ENCODE results near the gene EIF3I. TPM values are rescaled to one million over a fixed set of nuclear protein-coding genes. Genes with fewer than 3 reads are reported as not detected.

The EIF3I gene
- 180 TPM for polyA plus RNA-seq (2013)

DNA sequence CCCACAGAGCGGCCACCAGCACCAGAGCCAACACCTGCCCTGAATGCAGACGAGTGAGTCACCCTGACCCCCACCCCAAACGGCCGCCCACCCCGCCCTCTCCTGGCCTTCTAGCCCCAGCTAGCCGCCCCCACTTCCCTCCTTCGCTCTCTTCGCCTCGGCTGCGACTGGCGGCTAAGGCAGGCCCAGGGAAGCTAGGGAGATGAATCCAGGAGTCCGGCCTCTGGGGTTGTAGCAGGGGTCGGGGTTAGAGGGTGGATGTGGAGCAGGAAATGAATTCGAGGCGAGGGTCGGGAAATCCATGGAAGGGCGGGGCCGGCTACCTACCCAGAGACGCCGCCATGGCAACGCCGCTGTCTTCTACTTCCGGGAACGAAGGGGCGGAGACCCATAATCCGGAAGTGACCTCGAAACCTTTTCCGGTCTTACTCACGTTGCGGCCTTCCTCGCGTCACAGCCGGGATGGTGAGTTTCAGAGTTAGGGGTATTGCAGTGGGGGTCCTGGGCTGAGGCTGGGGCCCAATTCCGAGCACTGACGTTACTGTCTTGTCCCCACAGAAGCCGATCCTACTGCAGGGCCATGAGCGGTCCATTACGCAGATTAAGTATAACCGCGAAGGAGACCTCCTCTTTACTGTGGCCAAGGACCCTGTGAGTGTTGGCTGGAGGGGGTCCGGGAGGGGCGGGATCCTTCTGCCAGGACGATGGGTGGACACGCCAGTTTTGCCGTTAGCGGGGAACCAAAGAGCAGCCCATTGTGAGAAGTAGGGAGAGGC lies at the start of gene EIF3I, which contains the start of gene TMEM234:
Gene EIF3I (plus strand): TSS at position 428 of the 776 bp plus-strand sequence. CDS start 35 bp downstream, at position 463.
Gene TMEM234 (minus strand): TSS at position 374 of the 776 bp plus-strand sequence. CDS start 31 bp downstream, at position 343.
- H3K4me3 ChIP-seq (ENCODE audit: control insufficient read depth in 1 of 7, extremely low read depth in 1 of 7, insufficient read depth in 4 of 7, low read depth in 2 of 7, low read length in 6 of 7), result peak within 1 kb of the TSS; percentile 65 to 97 (median 85)
- ChIA-PET CTCF (interaction anchor here (0.6 to 3.0 kb wide), 5 partner anchors 14 to 666 kb away, joined by 3 to 15 read pairs (median 3); no protein-coding TSS in a partner anchor), POLR2A (interaction anchor here (0.6 to 1.0 kb wide), 3 partner anchors 9 to 10 kb away, joined by 3 to 6 read pairs (median 3); no protein-coding TSS in a partner anchor)
- no peaks in the 10 kb centered on the region for H3K9me3 ChIP-seq (ENCODE audit: control extremely low read depth in 1 of 5, control insufficient read depth in 4 of 5, insufficient read depth in 2 of 5, low read depth in 1 of 5, low read length in 4 of 5)
- peak within 1 kb of the TSS; percentile 99 to 100 for H3K27ac ChIP-seq (ENCODE audit: insufficient read depth in 1 of 2, low read depth in 1 of 2, low read length in 2 of 2, poor library complexity in 1 of 2, severe bottlenecking in 2 of 2)
- H3K36me3 ChIP-seq (ENCODE audit: control insufficient read depth in 4 of 4, insufficient read depth in 4 of 4, low read length in 3 of 4), result peaks cover 7 to 38% (median 15%) of the 10 kb centered on the region in 4 experiments
- H3K27me3 ChIP-seq (replicated peaks in 2 of 5; ENCODE audit: control insufficient read depth in 4 of 5, insufficient read depth in 5 of 5, low read length in 4 of 5), result no peaks in the 10 kb centered on the region
- peaks cover 3 to 29% (median 22%) of the 10 kb centered on the region in 4 experiments for H3K4me1 ChIP-seq (ENCODE audit: control extremely low read depth in 1 of 4, control insufficient read depth in 4 of 4, insufficient read depth in 4 of 4, low read length in 3 of 4)
- WGBS (ENCODE audit: insufficient coverage), result 0% methylated on average over 25 of the region's 46 CpGs
- DNase-seq, result peak; percentile 96 to 97 (median 97)

DNA sequence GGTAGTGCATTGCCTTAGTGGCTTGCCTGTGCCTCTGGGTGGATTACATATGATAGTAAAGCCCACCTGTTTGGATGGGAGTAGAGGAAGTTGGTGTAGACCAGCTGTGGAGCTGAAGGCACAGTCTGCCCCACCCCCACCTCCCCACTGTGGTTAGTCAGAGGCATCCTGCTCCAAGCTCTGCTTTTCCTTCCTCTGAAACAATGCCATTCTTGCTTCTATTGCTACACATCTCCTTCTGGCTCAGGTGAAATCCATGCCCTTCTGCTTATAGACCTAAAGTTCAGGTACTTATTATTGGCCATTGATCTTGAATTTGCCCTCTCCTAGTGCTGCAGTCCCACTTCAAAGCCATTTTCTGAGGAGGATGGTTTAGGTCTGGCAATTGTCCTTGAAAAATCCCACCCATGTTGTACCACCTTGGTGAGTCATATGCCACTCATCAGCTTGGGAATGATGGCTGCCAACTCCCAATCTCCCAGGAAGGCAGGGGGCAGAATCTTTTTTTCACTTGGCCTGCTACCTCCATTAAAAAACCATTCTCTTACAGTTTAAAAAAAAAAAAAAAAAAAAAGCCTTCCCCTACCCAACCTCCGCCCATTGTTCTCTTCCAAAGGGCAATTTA lies 49.5 kb upstream of the EIF3I start:
- H3K36me3 ChIP-seq (ENCODE audit: control insufficient read depth in 4 of 4, insufficient read depth in 4 of 4, low read length in 3 of 4), result peaks cover 13 to 72% (median 38%) of the 10 kb centered on the region in 4 experiments
- H3K9me3 ChIP-seq (ENCODE audit: control extremely low read depth in 1 of 5, control insufficient read depth in 4 of 5, insufficient read depth in 2 of 5, low read depth in 1 of 5, low read length in 4 of 5), result no peaks in the 10 kb centered on the region
- peaks cover 7 to 15% (median 9%) of the 10 kb centered on the region in 4 experiments for H3K4me1 ChIP-seq (ENCODE audit: control extremely low read depth in 1 of 4, control insufficient read depth in 4 of 4, insufficient read depth in 4 of 4, low read length in 3 of 4)
- no peak overlapping the region for H3K4me3 ChIP-seq (ENCODE audit: control insufficient read depth in 1 of 7, extremely low read depth in 1 of 7, insufficient read depth in 4 of 7, low read depth in 2 of 7, low read length in 6 of 7)
- no CpG with 5 or more reads among the region's 1 CpG for WGBS (ENCODE audit: insufficient coverage)
- no peak overlapping the region for H3K27ac ChIP-seq (ENCODE audit: insufficient read depth in 1 of 2, low read depth in 1 of 2, low read length in 2 of 2, poor library complexity in 1 of 2, severe bottlenecking in 2 of 2)
- no peaks in the 10 kb centered on the region for H3K27me3 ChIP-seq (replicated peaks in 2 of 5; ENCODE audit: control insufficient read depth in 4 of 5, insufficient read depth in 5 of 5, low read length in 4 of 5)
- ChIA-PET POLR2A (interaction anchor here (0.5 kb wide), 1 partner anchor 107 kb away, joined by 5 read pairs; no protein-coding TSS in a partner anchor), CTCF (interaction anchor here (0.7 to 0.9 kb wide), 3 partner anchors 20 to 239 kb away, joined by 3 read pairs; no protein-coding TSS in a partner anchor)
- peak; percentile 14 to 62 (median 61) for DNase-seq

DNA sequence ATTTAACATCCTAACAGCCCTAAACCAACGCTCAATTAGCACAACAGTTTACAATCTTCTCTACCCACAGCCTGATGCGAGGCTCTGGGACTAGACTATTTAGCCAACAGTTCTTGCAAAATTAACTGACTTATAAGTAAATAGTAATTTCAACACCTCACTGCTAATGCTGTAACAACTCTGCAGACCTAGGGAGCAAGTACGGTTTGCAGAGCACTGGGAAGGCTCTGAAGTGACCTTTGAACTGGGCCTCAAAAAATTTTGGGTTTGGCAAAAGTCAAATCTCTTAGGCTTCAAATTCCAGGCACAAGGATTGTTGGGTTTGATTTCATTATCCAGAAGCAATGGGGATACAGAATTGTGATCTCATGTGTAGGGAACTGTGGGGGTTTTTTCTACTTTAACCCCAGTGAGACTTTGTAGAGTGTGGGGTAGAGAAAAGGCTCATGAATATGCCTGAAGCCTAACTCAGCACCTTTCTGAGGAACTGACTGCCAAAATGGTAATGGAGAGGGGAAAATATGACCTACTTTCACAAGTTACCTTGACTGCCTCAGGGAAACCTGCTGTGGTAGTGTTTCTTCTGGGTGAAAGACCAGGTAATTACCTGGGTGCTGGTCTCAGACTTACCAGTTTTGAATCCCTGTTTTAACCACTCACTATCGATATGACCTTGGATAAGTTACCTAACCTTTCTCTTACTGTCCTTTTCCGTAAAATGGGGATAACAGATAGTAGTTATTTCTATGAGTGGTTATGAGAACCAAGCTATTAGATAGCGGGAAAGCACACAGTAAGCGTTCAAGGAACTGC lies 43.6 kb upstream of the EIF3I start:
- H3K9me3 ChIP-seq (ENCODE audit: control extremely low read depth in 1 of 5, control insufficient read depth in 4 of 5, insufficient read depth in 2 of 5, low read depth in 1 of 5, low read length in 4 of 5), result no peaks in the 10 kb centered on the region
- no peaks in the 10 kb centered on the region for H3K27me3 ChIP-seq (replicated peaks in 2 of 5; ENCODE audit: control insufficient read depth in 4 of 5, insufficient read depth in 5 of 5, low read length in 4 of 5)
- H3K4me1 ChIP-seq (ENCODE audit: control extremely low read depth in 1 of 4, control insufficient read depth in 4 of 4, insufficient read depth in 4 of 4, low read length in 3 of 4), result peaks cover 0 to 33% (median 27%) of the 10 kb centered on the region in 4 experiments
- ChIA-PET CTCF (interaction anchor here (0.9 kb wide), 1 partner anchor 19 kb away, joined by 3 read pairs; no protein-coding TSS in a partner anchor), POLR2A (interaction anchor here (0.6 to 1.2 kb wide), 3 partner anchors 106 to 128 kb away, joined by 3 read pairs; partner anchors contain the start of gene TMEM39B)
- no peak for DNase-seq
- peaks cover 2 to 44% (median 15%) of the 10 kb centered on the region in 4 experiments for H3K36me3 ChIP-seq (ENCODE audit: control insufficient read depth in 4 of 4, insufficient read depth in 4 of 4, low read length in 3 of 4)
- H3K4me3 ChIP-seq (ENCODE audit: control insufficient read depth in 1 of 7, extremely low read depth in 1 of 7, insufficient read depth in 4 of 7, low read depth in 2 of 7, low read length in 6 of 7), result peak overlapping the region in 4 of 7 experiments; percentile 25 to 74 (median 72)
- WGBS (ENCODE audit: insufficient coverage), result 94% methylated on average over 5 of the region's 7 CpGs
- H3K27ac ChIP-seq (ENCODE audit: insufficient read depth in 1 of 2, low read depth in 1 of 2, low read length in 2 of 2, poor library complexity in 1 of 2, severe bottlenecking in 2 of 2), result peak overlapping the region in 1 of 2 experiments; percentile 89

DNA sequence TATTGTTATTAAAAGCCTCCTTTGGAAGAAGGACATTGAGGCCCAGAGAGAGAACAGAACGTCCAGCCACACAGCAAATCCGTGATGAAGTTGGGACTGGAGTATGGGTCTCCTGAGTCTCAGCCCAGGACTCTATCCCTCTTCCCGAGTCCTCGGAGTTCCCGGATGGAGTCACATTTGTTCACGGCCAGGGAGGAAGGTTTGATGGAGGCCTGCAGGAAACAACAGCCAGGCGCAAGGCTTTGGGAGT lies 43.1 kb upstream of the EIF3I start:
- Histone ChIP-seq H3K4me3 (ENCODE audit: control insufficient read depth in 1 of 7, extremely low read depth in 1 of 7, insufficient read depth in 4 of 7, low read depth in 2 of 7, low read length in 6 of 7) (peak overlapping the region in 6 of 7 experiments; percentile 25 to 89 (median 72)), H3K27me3 (replicated peaks in 2 of 5; ENCODE audit: control insufficient read depth in 4 of 5, insufficient read depth in 5 of 5, low read length in 4 of 5) (no peaks in the 10 kb centered on the region), H3K4me1 (ENCODE audit: control extremely low read depth in 1 of 4, control insufficient read depth in 4 of 4, insufficient read depth in 4 of 4, low read length in 3 of 4) (peaks cover 0 to 35% (median 29%) of the 10 kb centered on the region in 4 experiments), H3K9me3 (ENCODE audit: control extremely low read depth in 1 of 5, control insufficient read depth in 4 of 5, insufficient read depth in 2 of 5, low read depth in 1 of 5, low read length in 4 of 5) (no peaks in the 10 kb centered on the region), H3K36me3 (ENCODE audit: control insufficient read depth in 4 of 4, insufficient read depth in 4 of 4, low read length in 3 of 4) (peaks cover 4 to 43% (median 18%) of the 10 kb centered on the region in 4 experiments), H3K27ac (ENCODE audit: insufficient read depth in 1 of 2, low read depth in 1 of 2, low read length in 2 of 2, poor library complexity in 1 of 2, severe bottlenecking in 2 of 2) (peak overlapping the region in 1 of 2 experiments; percentile 89)
- CTCF ChIA-PET, result interaction anchor here (0.9 kb wide), 1 partner anchor 18 kb away, joined by 3 read pairs; no protein-coding TSS in a partner anchor
- 42% methylated on average over 6 of the region's 7 CpGs for WGBS (ENCODE audit: insufficient coverage)
- POLR2A ChIA-PET, result interaction anchor here (0.6 to 1.2 kb wide), 3 partner anchors 106 to 128 kb away, joined by 3 read pairs; partner anchors contain the start of gene TMEM39B
- DNase-seq, result no peak

DNA sequence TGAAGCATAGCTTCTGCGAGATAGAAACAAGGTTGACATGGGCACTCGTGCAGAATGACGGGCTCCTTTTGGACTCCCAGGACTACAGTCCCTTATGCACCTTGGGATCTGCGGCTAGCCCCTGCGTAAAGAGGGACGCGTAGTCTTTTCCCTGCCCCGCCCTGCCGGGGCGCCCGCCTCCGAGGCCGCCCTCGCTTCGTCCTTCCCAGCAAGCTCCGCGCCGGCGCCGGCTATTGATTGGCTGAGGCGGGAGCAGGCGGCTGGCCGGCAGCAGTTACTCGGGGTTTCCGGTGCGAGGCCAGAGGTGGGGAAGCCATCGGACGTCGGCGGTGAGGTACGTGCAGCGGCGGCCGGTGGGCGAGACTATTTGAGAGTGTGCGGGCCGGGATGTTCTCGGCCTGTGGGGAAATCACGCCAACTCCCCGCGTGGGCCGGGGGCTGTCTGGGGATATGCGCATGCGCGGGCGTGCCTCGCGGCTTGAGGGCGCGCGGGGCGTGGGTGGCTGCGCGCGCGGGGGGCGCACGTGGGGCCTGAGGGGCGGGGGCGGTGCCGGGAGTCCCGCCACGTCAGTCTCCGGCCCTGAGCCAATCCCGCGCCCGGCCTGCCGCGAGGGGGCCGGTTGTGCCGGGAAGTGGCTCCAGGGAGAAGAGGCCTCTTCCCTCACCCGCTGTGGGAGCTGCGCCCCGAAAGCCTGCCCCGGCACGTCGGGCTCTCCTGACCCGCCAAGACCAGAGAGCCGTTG lies 42.6 kb upstream of the EIF3I start, which contains the start of gene TXLNA:
Gene TXLNA (plus strand): TSS at position 233 of the 743 bp plus-strand sequence. CDS start 671 bp downstream, outside the sequence.
- DNase-seq, result peak; percentile 84 to 88 (median 84)
- ChIA-PET CTCF (interaction anchor here (0.9 to 1.5 kb wide), 3 partner anchors 18 to 71 kb away, joined by 3 to 5 read pairs (median 3); partner anchors contain the start of gene KPNA6), POLR2A (interaction anchor here (0.6 to 1.2 kb wide), 3 partner anchors 107 to 127 kb away, joined by 3 read pairs; partner anchors contain the start of gene TMEM39B)
- Histone ChIP-seq H3K27ac (ENCODE audit: insufficient read depth in 1 of 2, low read depth in 1 of 2, low read length in 2 of 2, poor library complexity in 1 of 2, severe bottlenecking in 2 of 2) (peak within 1 kb of the TSS; percentile 42 to 89), H3K9me3 (ENCODE audit: control extremely low read depth in 1 of 5, control insufficient read depth in 4 of 5, insufficient read depth in 2 of 5, low read depth in 1 of 5, low read length in 4 of 5) (no peaks in the 10 kb centered on the region), H3K27me3 (replicated peaks in 2 of 5; ENCODE audit: control insufficient read depth in 4 of 5, insufficient read depth in 5 of 5, low read length in 4 of 5) (no peaks in the 10 kb centered on the region), H3K4me3 (ENCODE audit: control insufficient read depth in 1 of 7, extremely low read depth in 1 of 7, insufficient read depth in 4 of 7, low read depth in 2 of 7, low read length in 6 of 7) (peak within 1 kb of the TSS; percentile 45 to 89 (median 71)), H3K36me3 (ENCODE audit: control insufficient read depth in 4 of 4, insufficient read depth in 4 of 4, low read length in 3 of 4) (peaks cover 5 to 43% (median 23%) of the 10 kb centered on the region in 4 experiments), H3K4me1 (ENCODE audit: control extremely low read depth in 1 of 4, control insufficient read depth in 4 of 4, insufficient read depth in 4 of 4, low read length in 3 of 4) (peaks cover 0 to 40% (median 33%) of the 10 kb centered on the region in 4 experiments)
- under 1% methylated on average over 61 of the region's 79 CpGs for WGBS (ENCODE audit: insufficient coverage)

Data from common myeloid progenitor, CD34-positive (primary cell).